Subcutaneous abdominal adipose tissue (tissue), 5 donors: Measurements from ENCODE around the gene RNASE4.

Source experiments
- H3K27ac ChIP-seq: one replicate; pipeline ENCODE4 v1.7.0; 2013; ENCODE audit warnings: low read depth, mild to moderate bottlenecking, inconsistent platforms, low read length, moderate library complexity
- H3K27me3 ChIP-seq, 5 donors: one replicate each; pipeline ENCODE4 v1.7.0; 2013; ENCODE audit warnings: low read length in 5 of 5, inconsistent platforms in 1 of 5; ENCODE audit not compliant: control insufficient read depth in 5 of 5, insufficient read depth in 4 of 5
- H3K36me3 ChIP-seq, 5 donors: one replicate each; pipeline ENCODE4 v1.7.0; 2013; ENCODE audit warnings: low read length in 5 of 5; ENCODE audit not compliant: control insufficient read depth in 5 of 5, insufficient read depth in 5 of 5
- H3K4me1 ChIP-seq, 5 donors: one replicate each; pipeline ENCODE4 v1.7.0; 2013; ENCODE audit warnings: low read length in 5 of 5, mild to moderate bottlenecking in 3 of 5, moderate library complexity in 1 of 5; ENCODE audit not compliant: control insufficient read depth in 5 of 5, insufficient read depth in 5 of 5
- H3K4me3 ChIP-seq, 5 donors: one replicate each; pipeline ENCODE4 v1.7.0; 2013; ENCODE audit warnings: low read length in 5 of 5, low read depth in 1 of 5
- H3K9ac ChIP-seq, 5 donors: one replicate each; pipeline ENCODE4 v1.7.0; 2013; ENCODE audit warnings: low read length in 5 of 5, mild to moderate bottlenecking in 4 of 5, moderate library complexity in 3 of 5
- H3K9me3 ChIP-seq, 5 donors: one replicate each; pipeline ENCODE4 v1.7.0; 2013; ENCODE audit warnings: low read length in 5 of 5; ENCODE audit not compliant: control insufficient read depth in 5 of 5
- donor health status: healthy.
- donor health status: healthy.
- donor health status: healthy.
- donor health status: healthy.
- donor health status: healthy.

The RNASE4 gene

DNA sequence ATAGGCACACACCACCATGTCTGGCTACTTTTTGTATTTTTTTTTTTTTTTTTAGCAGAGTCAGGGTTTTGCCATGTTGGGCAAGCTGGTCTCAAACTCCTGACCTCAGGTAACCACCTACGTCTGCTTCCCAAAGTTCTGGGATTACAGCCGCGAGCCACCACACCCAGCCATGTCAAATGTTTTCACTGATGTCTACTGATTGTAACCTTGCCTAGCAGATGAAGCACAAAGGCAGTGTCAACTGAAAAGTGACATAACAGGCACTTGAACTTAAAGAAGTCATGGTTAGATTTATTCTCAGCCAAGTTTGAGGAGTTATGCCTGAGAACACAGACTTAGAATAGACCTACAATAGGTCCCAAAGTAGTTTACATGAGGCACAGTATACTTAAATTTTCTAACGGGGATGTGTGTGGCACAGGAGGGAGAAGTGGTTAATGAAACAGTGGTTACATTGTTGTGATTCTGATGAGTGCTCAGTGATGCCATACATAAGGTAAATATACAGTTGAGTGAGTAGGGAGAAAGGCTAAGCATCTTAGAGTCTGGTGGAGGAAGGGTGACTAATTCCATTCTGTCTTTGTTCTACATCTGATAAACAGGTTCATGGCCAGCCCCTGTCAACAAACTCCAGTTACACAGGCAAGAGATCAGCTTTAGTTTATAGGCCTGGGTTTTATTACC lies 12.6 kb upstream of the RNASE4 start:
- H3K4me3 ChIP-seq, result no peak overlapping the region
- peaks cover 0 to 9% (median 3%) of the 10 kb centered on the region in 5 donors for H3K27me3 ChIP-seq
- no peaks in the 10 kb centered on the region for H3K9me3 ChIP-seq
- no peaks in the 10 kb centered on the region for H3K36me3 ChIP-seq
- H3K27ac ChIP-seq, result no peak overlapping the region
- H3K4me1 ChIP-seq, result no peaks in the 10 kb centered on the region
- no peak overlapping the region for H3K9ac ChIP-seq

DNA sequence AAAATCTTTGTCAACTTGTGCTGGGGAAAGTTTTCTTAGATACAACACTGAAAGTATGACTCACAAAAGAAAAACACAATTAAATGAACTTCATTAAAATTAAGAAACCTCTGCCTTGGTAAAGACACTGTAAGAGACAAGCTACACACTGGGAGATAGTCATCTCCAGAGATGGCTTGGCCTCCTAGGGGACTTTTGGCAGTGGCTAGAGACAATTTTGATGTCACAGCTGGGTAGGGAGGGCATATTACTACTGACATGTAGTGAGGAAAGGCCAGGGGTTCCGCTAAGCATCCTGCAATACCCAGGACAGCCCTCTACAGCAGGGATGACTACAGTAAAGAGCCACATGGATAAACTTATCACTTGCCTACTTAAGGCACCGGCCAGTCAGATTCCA lies 8.7 kb upstream of the RNASE4 start:
- no peak overlapping the region for H3K27ac ChIP-seq
- no peaks in the 10 kb centered on the region for H3K9me3 ChIP-seq
- H3K4me3 ChIP-seq, result no peak overlapping the region
- H3K4me1 ChIP-seq, result peaks cover 0 to 5% (median 4%) of the 10 kb centered on the region in 5 donors
- H3K9ac ChIP-seq, result no peak overlapping the region
- H3K27me3 ChIP-seq, result peaks cover 0 to 5% (median 0%) of the 10 kb centered on the region in 5 donors
- no peaks in the 10 kb centered on the region for H3K36me3 ChIP-seq

DNA sequence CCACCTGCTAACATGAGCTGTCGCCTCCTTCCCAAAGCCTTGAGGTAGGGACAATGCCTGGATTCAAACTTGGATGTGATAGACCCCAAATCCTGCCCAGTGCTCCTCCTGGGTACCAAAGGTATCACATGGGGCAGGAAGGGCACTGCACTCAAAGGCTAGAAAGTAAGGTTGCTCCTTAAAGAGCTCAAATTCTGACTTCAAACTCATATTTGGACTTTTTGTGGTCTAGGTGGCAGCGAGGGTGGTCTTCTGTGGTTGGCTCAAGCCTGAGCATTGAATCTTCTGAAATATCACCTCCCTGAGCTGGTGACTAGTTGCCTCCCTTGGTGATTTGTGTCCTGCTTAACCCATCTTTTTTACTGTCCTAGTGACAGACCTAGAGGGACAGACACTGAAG lies 8.3 kb upstream of the RNASE4 start:
- Histone ChIP-seq H3K4me1 (peaks cover 0 to 9% (median 8%) of the 10 kb centered on the region in 5 donors), H3K9me3 (no peaks in the 10 kb centered on the region), H3K9ac (no peak overlapping the region), H3K4me3 (no peak overlapping the region), H3K27ac (no peak overlapping the region), H3K36me3 (no peaks in the 10 kb centered on the region), H3K27me3 (peaks cover 0 to 5% (median 0%) of the 10 kb centered on the region in 5 donors)

DNA sequence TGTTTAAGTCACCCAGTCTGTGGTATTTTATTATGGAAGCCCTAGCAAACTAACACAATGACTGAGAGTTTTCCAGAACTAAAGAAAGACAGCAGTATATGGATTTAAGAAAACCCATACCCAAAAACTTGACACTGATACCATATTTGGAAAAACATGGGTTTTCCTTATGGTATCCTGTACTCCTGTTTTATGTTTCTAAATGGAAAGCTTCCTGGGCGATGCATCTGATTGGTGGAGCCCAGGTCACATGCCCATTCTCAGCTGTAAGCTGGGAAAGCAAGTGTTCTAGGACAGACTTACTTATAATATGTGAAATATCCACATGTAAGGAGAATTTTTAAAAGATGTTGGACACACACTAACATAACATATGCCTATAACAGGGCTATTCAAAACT lies 4.5 kb upstream of the RNASE4 start:
- peaks cover 0 to 35% (median 24%) of the 10 kb centered on the region in 5 donors for H3K4me1 ChIP-seq
- H3K4me3 ChIP-seq, result no peak overlapping the region
- H3K27me3 ChIP-seq, result peaks cover 0 to 5% (median 0%) of the 10 kb centered on the region in 5 donors
- no peak overlapping the region for H3K27ac ChIP-seq
- H3K9ac ChIP-seq, result no peak overlapping the region
- H3K9me3 ChIP-seq, result no peaks in the 10 kb centered on the region
- H3K36me3 ChIP-seq, result no peaks in the 10 kb centered on the region

DNA sequence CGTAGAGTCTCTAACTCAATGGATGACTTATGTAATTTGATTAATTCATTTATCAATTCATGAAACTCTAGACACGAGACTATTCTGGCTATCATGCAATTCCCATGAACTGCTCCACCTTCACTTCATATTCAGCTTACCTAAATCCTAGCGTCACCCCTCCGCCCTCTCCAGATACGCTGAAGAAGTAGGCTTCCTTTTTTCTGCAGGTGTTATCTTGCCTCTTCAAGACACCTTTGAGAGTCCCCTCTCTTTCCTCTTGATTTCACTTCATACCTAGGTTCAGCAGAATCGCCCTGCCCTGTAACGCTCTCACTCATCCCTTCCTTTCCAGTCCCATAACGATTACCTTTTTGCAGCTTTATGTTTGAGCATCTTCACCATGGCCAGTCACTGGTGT lies 4.0 kb upstream of the RNASE4 start:
- Histone ChIP-seq H3K36me3 (no peaks in the 10 kb centered on the region), H3K9ac (no peak overlapping the region), H3K9me3 (no peaks in the 10 kb centered on the region), H3K4me3 (no peak overlapping the region), H3K27me3 (peaks cover 0 to 5% (median 0%) of the 10 kb centered on the region in 5 donors), H3K27ac (no peak overlapping the region), H3K4me1 (peaks cover 0 to 39% (median 28%) of the 10 kb centered on the region in 5 donors)

GRCh38 chr14:20680843-20681347 lies 3.5 kb upstream of the RNASE4 start:
- Histone ChIP-seq H3K27ac (peak overlapping the region; percentile 99), H3K4me1 (peaks cover 0 to 41% (median 31%) of the 10 kb centered on the region in 5 donors), H3K9ac (peak overlapping the region; percentile 16 to 100 (median 90)), H3K27me3 (peaks cover 0 to 5% (median 0%) of the 10 kb centered on the region in 5 donors), H3K4me3 (peak overlapping the region; percentile 67 to 96 (median 90)), H3K36me3 (no peaks in the 10 kb centered on the region), H3K9me3 (no peaks in the 10 kb centered on the region)

GRCh38 chr14:20681348-20682126 lies 2.8 kb upstream of the RNASE4 start:
- H3K9me3 ChIP-seq, result no peaks in the 10 kb centered on the region
- H3K4me3 ChIP-seq, result peak overlapping the region; percentile 83 to 96 (median 93)
- H3K27me3 ChIP-seq, result peaks cover 0 to under 1% (median 0%) of the 10 kb centered on the region in 5 donors
- no peaks in the 10 kb centered on the region for H3K36me3 ChIP-seq
- H3K4me1 ChIP-seq, result peaks cover 0 to 46% (median 35%) of the 10 kb centered on the region in 5 donors
- H3K27ac ChIP-seq, result peak overlapping the region; percentile 99
- peak overlapping the region; percentile 73 to 100 (median 98) for H3K9ac ChIP-seq

- peak overlapping the region; percentile 83 to 96 (median 93) for H3K4me3 ChIP-seq
- peak overlapping the region; percentile 73 to 100 (median 98) for H3K9ac ChIP-seq
- H3K9me3 ChIP-seq, result no peaks in the 10 kb centered on the region
- peak overlapping the region; percentile 99 for H3K27ac ChIP-seq
- peaks cover 0 to 52% (median 41%) of the 10 kb centered on the region in 5 donors for H3K4me1 ChIP-seq
- H3K27me3 ChIP-seq, result no peaks in the 10 kb centered on the region
- no peaks in the 10 kb centered on the region for H3K36me3 ChIP-seq
Observed at GRCh38 chr14:20682127-20682434, 2.3 kb upstream of the RNASE4 start.

- peaks cover 0 to 57% (median 46%) of the 10 kb centered on the region in 5 donors for H3K4me1 ChIP-seq
- no peaks in the 10 kb centered on the region for H3K36me3 ChIP-seq
- H3K4me3 ChIP-seq, result peak overlapping the region; percentile 83 to 96 (median 93)
- no peaks in the 10 kb centered on the region for H3K27me3 ChIP-seq
- H3K27ac ChIP-seq, result peak overlapping the region; percentile 99
- no peaks in the 10 kb centered on the region for H3K9me3 ChIP-seq
- peak overlapping the region; percentile 87 to 100 (median 98) for H3K9ac ChIP-seq
Observed at GRCh38 chr14:20682435-20683124, 1.8 kb upstream of the RNASE4 start.
